Liver (tissue), 9 donors: ENCODE results near the gene PLSCR1. TPM values are rescaled to one million over a fixed set of nuclear protein-coding genes. Genes with fewer than 3 reads are reported as not detected.

Source experiments
- DNase-seq: peaks from one replicate; pipeline ENCODE4 v3.0.0-alpha.2; 2017; ENCODE audit warnings: low spot score
- H3K27ac ChIP-seq, 2 donors: one replicate each; pipeline ENCODE4 v1.7.0; 2013; ENCODE audit warnings: inconsistent platforms in 2 of 2, low read length in 2 of 2, control low read depth in 1 of 2, low read depth in 1 of 2, mild to moderate bottlenecking in 1 of 2
- H3K27me3 ChIP-seq, 4 donors: one replicate each; pipeline versions ENCODE4 v1.6.1 to v1.7.0; 2013; ENCODE audit warnings: low read length in 3 of 4, inconsistent platforms in 1 of 4, mild to moderate bottlenecking in 1 of 4, moderate library complexity in 1 of 4; ENCODE audit not compliant: control insufficient read depth in 4 of 4, insufficient read depth in 4 of 4
- H3K36me3 ChIP-seq, 4 donors: one replicate each; pipeline versions ENCODE4 v1.6.1 to v1.7.0; 2013; ENCODE audit warnings: low read length in 3 of 4, mild to moderate bottlenecking in 3 of 4, low read depth in 1 of 4, moderate library complexity in 1 of 4; ENCODE audit not compliant: control insufficient read depth in 4 of 4, insufficient read depth in 3 of 4
- H3K4me1 ChIP-seq, 4 donors: one replicate each; pipeline versions ENCODE4 v1.6.1 to v1.7.0; 2013; ENCODE audit warnings: low read length in 3 of 4, mild to moderate bottlenecking in 3 of 4, moderate library complexity in 1 of 4; ENCODE audit not compliant: control insufficient read depth in 4 of 4, insufficient read depth in 4 of 4
- H3K4me3 ChIP-seq, 3 donors: one replicate each; pipeline versions ENCODE4 v1.6.1 to v1.7.0; 2013; ENCODE audit warnings: low read length in 3 of 3, control low read depth in 1 of 3, low read depth in 1 of 3, mild to moderate bottlenecking in 1 of 3
- H3K9ac ChIP-seq, 2 donors: one replicate each; pipeline ENCODE4 v1.7.0; 2013; ENCODE audit warnings: low read length in 2 of 2, mild to moderate bottlenecking in 2 of 2, moderate library complexity in 2 of 2, control low read depth in 1 of 2, low read depth in 1 of 2
- H3K9me3 ChIP-seq, 4 donors: one replicate each; pipeline versions ENCODE4 v1.6.1 to v1.7.0; 2013; ENCODE audit warnings: low read length in 3 of 4; ENCODE audit not compliant: control insufficient read depth in 4 of 4
- EGR1 ChIP-seq, 2 donors: IDR thresholded peaks; 2 replicates each; pipeline ENCODE4 v1.6.1; 2016 to 2018; ENCODE audit warnings: antibody characterized with exemption in 2 of 2, low read depth in 2 of 2
- FOXA1 ChIP-seq: IDR thresholded peaks from 2 replicates; pipeline ENCODE4 v1.6.1; 2016; ENCODE audit warnings: antibody characterized with exemption
- FOXA2 ChIP-seq: IDR thresholded peaks from 2 replicates; pipeline ENCODE4 v1.6.1; 2016; ENCODE audit warnings: antibody characterized with exemption
- GABPA ChIP-seq, 2 donors: IDR thresholded peaks in 1 of 2; conservative IDR thresholded peaks in 1 of 2; 2 replicates each; pipeline ENCODE4 v1.6.1; 2016; ENCODE audit warnings: antibody characterized with exemption in 2 of 2, mild to moderate bottlenecking in 1 of 2, moderate library complexity in 1 of 2
- HNF4A ChIP-seq, 2 donors: conservative IDR thresholded peaks; 2 replicates each; pipeline ENCODE4 v1.6.1; 2016; ENCODE audit warnings: antibody characterized with exemption in 2 of 2, mild to moderate bottlenecking in 2 of 2
- HNF4G ChIP-seq: IDR thresholded peaks from 2 replicates; pipeline ENCODE4 v1.6.1; 2016; ENCODE audit warnings: antibody characterized with exemption
- JUND ChIP-seq, 2 donors: IDR thresholded peaks; 2 replicates each; pipeline ENCODE4 v1.6.1; 2016; ENCODE audit warnings: antibody characterized with exemption in 2 of 2
- NR2F2 ChIP-seq: IDR thresholded peaks from 2 replicates; pipeline ENCODE4 v1.6.1; 2016; ENCODE audit warnings: antibody characterized with exemption
- RAD21 ChIP-seq, 2 donors: IDR thresholded peaks; 2 replicates each; pipeline ENCODE4 v1.6.1; 2016; ENCODE audit warnings: antibody characterized with exemption in 2 of 2, mild to moderate bottlenecking in 2 of 2
- RXRA ChIP-seq, 2 donors: IDR thresholded peaks; 2 replicates each; pipeline ENCODE4 v1.6.1; 2017 to 2018; ENCODE audit warnings: antibody characterized with exemption in 2 of 2, mild to moderate bottlenecking in 1 of 2
- SP1 ChIP-seq: IDR thresholded peaks from 2 replicates; pipeline ENCODE4 v1.6.1; 2018; ENCODE audit warnings: antibody characterized with exemption, mild to moderate bottlenecking
- TAF1 ChIP-seq: conservative IDR thresholded peaks from 2 replicates; pipeline ENCODE4 v1.6.1; 2016; ENCODE audit warnings: antibody characterized with exemption, mild to moderate bottlenecking
- YY1 ChIP-seq: IDR thresholded peaks from 2 replicates; pipeline ENCODE4 v1.6.1; 2016; ENCODE audit warnings: antibody characterized with exemption, mild to moderate bottlenecking
- WGBS: extraction: QIAGEN DNeasy Blood & Tissue Kit; methylation state at CpG from one replicate; pipeline ENCODE4 v1.1.7; 2013; 5-methylcytosine and 5-hydroxymethylcytosine counted together
- polyA plus RNA-seq, 2 donors: library from polyadenylated mRNA; stranded (reverse) in 1 of 2; unstranded in 1 of 2; fragments of 200-250 nt in 1 of 2; fragments of >200 nt in 1 of 2; fragmentation: Nextera tagmentation in 1 of 2; extraction: Ambion mirVana in 1 of 2; gene quantifications; one replicate each; pipeline versions ENCODE4 v1.2.1 to v1.2.3, GENCODE V29; 2013 to 2015
- total RNA-seq, 2 donors: library from RNA; depleted of rRNA; stranded (reverse); fragments of >200 nt; gene quantifications; one replicate each; pipeline ENCODE4 v1.2.3, GENCODE V29; 2014
- TF ChIP-seq, protein P1 (sequence below): fragments of 150-350 bp; IDR thresholded peaks from 2 replicates; pipeline ENCODE4 v1.5.1; 2017; ENCODE audit warnings: improper control_type of control experiment, low read depth, low read length; ENCODE audit not compliant: missing input control
- TF ChIP-seq, protein P2 (sequence below): IDR thresholded peaks from 2 replicates; pipeline ENCODE4 v1.6.1; 2016; ENCODE audit warnings: antibody characterized with exemption, mild to moderate bottlenecking
- TF ChIP-seq, protein P3 (sequence below): IDR thresholded peaks from 2 replicates; pipeline ENCODE4 v1.6.1; 2016; ENCODE audit warnings: antibody characterized with exemption
- TF ChIP-seq, protein P4 (sequence below): IDR thresholded peaks from 2 replicates; pipeline ENCODE4 v1.6.1; 2016; ENCODE audit warnings: antibody characterized with exemption
- TF ChIP-seq, protein P5 (sequence below): IDR thresholded peaks from 2 replicates; pipeline ENCODE4 v1.6.1; 2016; ENCODE audit warnings: antibody characterized with exemption
- donor health status: healthy.
- donor health status: healthy.
- donor health status: healthy.
- donor health status: healthy.
- donor health status: healthy.

Gene PLSCR1
- total and polyA plus RNA-seq, 4 donors, result 30.2 to 76.4 (median 34.3) TPM

DNA sequence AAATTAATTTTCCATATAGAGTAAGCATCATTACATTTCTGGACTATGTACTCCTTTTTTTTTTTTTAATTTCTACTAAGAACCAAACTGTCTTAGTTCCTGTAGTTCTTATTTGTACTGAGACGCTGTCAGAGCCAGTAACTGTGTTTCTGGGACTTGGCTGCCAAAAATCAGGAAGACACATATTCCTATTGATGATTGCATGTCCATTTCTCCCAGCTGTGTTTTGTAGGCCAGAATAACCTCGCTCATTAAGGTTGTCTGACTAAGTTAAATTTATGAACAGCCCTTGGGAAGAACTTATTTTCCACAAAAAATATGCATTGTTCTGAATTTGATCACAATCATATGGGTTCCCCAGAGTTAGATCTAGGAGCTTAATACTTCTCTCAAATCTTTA lies 31.2 kb upstream of the PLSCR1 start:
- H3K27me3 ChIP-seq, result no peaks in the 10 kb centered on the region

DNA sequence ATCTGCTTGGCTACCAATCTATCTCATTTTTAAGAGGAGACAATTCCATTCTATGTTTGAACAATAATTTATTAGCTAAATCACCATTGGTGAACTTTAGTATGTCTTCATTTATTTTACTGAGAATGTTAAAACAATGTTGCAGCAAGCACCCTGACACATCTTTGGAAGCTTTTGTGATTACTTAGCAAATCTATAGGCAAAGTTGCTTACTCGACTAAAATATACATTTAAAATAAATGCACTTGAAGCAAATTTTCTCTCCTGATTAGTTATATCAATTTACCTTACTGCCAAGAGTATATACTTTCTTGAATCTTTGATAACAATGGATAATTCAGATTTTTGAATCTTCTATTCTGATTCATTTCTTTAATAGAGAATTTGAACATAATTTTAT lies 29.8 kb upstream of the PLSCR1 start:
- DNase-seq, result no peak
- WGBS, result 84% methylated on average over 1 of the region's 1 CpG

More for the DNA sequence above, 31.2 kb upstream of the PLSCR1 start:
- no peak overlapping the region for H3K9ac ChIP-seq
- H3K27ac ChIP-seq, result no peak overlapping the region
- no peaks in the 10 kb centered on the region for H3K4me1 ChIP-seq
- no peaks in the 10 kb centered on the region for H3K36me3 ChIP-seq
- H3K9me3 ChIP-seq, result no peaks in the 10 kb centered on the region
- 88% methylated on average over 2 of the region's 2 CpGs for WGBS
- DNase-seq, result no peak
- H3K4me3 ChIP-seq, result no peak overlapping the region
- TF ChIP-seq HNF4A (conservative IDR thresholded peaks at IDR 0.05) (no peak), GABPA (IDR thresholded peaks at IDR 0.05 in 1 of 2, conservative IDR thresholded peaks at IDR 0.05 in 1 of 2) (no peak), TAF1 (no peak), EGR1 (IDR thresholded peaks at IDR 0.05; ENCODE audit: low read depth in 2 of 2) (no peak), JUND (IDR thresholded peaks at IDR 0.05) (no peak), YY1 (no peak), FOXA1 (no peak), RXRA (IDR thresholded peaks at IDR 0.05) (no peak), RAD21 (IDR thresholded peaks at IDR 0.05) (no peak), NR2F2 (no peak), HNF4G (no peak), SP1 (no peak), FOXA2 (no peak)
- TF ChIP-seq, protein P1, sequence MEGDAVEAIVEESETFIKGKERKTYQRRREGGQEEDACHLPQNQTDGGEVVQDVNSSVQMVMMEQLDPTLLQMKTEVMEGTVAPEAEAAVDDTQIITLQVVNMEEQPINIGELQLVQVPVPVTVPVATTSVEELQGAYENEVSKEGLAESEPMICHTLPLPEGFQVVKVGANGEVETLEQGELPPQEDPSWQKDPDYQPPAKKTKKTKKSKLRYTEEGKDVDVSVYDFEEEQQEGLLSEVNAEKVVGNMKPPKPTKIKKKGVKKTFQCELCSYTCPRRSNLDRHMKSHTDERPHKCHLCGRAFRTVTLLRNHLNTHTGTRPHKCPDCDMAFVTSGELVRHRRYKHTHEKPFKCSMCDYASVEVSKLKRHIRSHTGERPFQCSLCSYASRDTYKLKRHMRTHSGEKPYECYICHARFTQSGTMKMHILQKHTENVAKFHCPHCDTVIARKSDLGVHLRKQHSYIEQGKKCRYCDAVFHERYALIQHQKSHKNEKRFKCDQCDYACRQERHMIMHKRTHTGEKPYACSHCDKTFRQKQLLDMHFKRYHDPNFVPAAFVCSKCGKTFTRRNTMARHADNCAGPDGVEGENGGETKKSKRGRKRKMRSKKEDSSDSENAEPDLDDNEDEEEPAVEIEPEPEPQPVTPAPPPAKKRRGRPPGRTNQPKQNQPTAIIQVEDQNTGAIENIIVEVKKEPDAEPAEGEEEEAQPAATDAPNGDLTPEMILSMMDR, result no peak
- TF ChIP-seq, protein P2, sequence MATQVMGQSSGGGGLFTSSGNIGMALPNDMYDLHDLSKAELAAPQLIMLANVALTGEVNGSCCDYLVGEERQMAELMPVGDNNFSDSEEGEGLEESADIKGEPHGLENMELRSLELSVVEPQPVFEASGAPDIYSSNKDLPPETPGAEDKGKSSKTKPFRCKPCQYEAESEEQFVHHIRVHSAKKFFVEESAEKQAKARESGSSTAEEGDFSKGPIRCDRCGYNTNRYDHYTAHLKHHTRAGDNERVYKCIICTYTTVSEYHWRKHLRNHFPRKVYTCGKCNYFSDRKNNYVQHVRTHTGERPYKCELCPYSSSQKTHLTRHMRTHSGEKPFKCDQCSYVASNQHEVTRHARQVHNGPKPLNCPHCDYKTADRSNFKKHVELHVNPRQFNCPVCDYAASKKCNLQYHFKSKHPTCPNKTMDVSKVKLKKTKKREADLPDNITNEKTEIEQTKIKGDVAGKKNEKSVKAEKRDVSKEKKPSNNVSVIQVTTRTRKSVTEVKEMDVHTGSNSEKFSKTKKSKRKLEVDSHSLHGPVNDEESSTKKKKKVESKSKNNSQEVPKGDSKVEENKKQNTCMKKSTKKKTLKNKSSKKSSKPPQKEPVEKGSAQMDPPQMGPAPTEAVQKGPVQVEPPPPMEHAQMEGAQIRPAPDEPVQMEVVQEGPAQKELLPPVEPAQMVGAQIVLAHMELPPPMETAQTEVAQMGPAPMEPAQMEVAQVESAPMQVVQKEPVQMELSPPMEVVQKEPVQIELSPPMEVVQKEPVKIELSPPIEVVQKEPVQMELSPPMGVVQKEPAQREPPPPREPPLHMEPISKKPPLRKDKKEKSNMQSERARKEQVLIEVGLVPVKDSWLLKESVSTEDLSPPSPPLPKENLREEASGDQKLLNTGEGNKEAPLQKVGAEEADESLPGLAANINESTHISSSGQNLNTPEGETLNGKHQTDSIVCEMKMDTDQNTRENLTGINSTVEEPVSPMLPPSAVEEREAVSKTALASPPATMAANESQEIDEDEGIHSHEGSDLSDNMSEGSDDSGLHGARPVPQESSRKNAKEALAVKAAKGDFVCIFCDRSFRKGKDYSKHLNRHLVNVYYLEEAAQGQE, result no peak
- TF ChIP-seq, protein P3, sequence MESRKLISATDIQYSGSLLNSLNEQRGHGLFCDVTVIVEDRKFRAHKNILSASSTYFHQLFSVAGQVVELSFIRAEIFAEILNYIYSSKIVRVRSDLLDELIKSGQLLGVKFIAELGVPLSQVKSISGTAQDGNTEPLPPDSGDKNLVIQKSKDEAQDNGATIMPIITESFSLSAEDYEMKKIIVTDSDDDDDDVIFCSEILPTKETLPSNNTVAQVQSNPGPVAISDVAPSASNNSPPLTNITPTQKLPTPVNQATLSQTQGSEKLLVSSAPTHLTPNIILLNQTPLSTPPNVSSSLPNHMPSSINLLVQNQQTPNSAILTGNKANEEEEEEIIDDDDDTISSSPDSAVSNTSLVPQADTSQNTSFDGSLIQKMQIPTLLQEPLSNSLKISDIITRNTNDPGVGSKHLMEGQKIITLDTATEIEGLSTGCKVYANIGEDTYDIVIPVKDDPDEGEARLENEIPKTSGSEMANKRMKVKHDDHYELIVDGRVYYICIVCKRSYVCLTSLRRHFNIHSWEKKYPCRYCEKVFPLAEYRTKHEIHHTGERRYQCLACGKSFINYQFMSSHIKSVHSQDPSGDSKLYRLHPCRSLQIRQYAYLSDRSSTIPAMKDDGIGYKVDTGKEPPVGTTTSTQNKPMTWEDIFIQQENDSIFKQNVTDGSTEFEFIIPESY, result no peak
- TF ChIP-seq, protein P4, sequence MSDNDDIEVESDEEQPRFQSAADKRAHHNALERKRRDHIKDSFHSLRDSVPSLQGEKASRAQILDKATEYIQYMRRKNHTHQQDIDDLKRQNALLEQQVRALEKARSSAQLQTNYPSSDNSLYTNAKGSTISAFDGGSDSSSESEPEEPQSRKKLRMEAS, result no peak
- TF ChIP-seq, protein P5, sequence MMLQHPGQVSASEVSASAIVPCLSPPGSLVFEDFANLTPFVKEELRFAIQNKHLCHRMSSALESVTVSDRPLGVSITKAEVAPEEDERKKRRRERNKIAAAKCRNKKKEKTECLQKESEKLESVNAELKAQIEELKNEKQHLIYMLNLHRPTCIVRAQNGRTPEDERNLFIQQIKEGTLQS, result no peak

More for the DNA sequence above, 29.8 kb upstream of the PLSCR1 start:
- Histone ChIP-seq H3K4me3 (no peak overlapping the region), H3K27me3 (no peaks in the 10 kb centered on the region), H3K9ac (no peak overlapping the region), H3K27ac (no peak overlapping the region), H3K4me1 (no peaks in the 10 kb centered on the region), H3K36me3 (no peaks in the 10 kb centered on the region), H3K9me3 (no peaks in the 10 kb centered on the region)
- TF ChIP-seq, protein P1, result no peak
- TF ChIP-seq SP1, result no peak
- TF ChIP-seq, protein P2, result no peak
